ENCODE data around the gene PARP9.

The PARP9 gene

GRCh38 chr3:122555275-122556071, 8.6 kb downstream of the PARP9 start:
- Histone ChIP-seq H3K9me3 (ENCODE audit: control insufficient read depth, low read length) (no peaks in the 10 kb centered on the region), H3K4me3 (ENCODE audit: extremely low read depth, insufficient read depth, low read length, poor library complexity, severe bottlenecking) (no peak overlapping the region), H3K36me3 (ENCODE audit: control insufficient read depth, insufficient read depth, low read length) (no peaks in the 10 kb centered on the region), H3K4me1 (ENCODE audit: control insufficient read depth, insufficient read depth, low read length, poor library complexity, severe bottlenecking) (peaks cover 6% of the 10 kb centered on the region), H3K27ac (ENCODE audit: low read depth, low read length, severe bottlenecking) (peak overlapping the region; percentile 33)
- 79 to 82% methylated on average over 5 to 6 of the region's 6 CpGs for WGBS, 2 experiments (ENCODE audit: insufficient coverage in 2 of 2)

- WGBS, 2 experiments (ENCODE audit: insufficient coverage in 2 of 2): 60% methylated on average over 1 of the region's 3 CpGs; no CpG with 5 or more reads in 1 of the 2 experiments
- H3K9me3 ChIP-seq (ENCODE audit: control insufficient read depth, low read length): no peaks in the 10 kb centered on the region
- no peaks in the 10 kb centered on the region for H3K36me3 ChIP-seq (ENCODE audit: control insufficient read depth, insufficient read depth, low read length)
Observed at GRCh38 chr3:122553171-122553570, 10.9 kb downstream of the PARP9 start.

GRCh38 chr3:122548619-122549018, 15.5 kb downstream of the PARP9 start:
- Histone ChIP-seq H3K4me3 (ENCODE audit: extremely low read depth, insufficient read depth, low read length, poor library complexity, severe bottlenecking) (no peak overlapping the region), H3K36me3 (ENCODE audit: control insufficient read depth, insufficient read depth, low read length) (no peaks in the 10 kb centered on the region), H3K27ac (ENCODE audit: low read depth, low read length, severe bottlenecking) (no peak overlapping the region), H3K9me3 (ENCODE audit: control insufficient read depth, low read length) (no peaks in the 10 kb centered on the region), H3K4me1 (ENCODE audit: control insufficient read depth, insufficient read depth, low read length, poor library complexity, severe bottlenecking) (no peaks in the 10 kb centered on the region)
- WGBS, 2 experiments (ENCODE audit: insufficient coverage in 2 of 2): no CpG with 5 or more reads among the region's 1 CpG

More at GRCh38 chr3:122553171-122553570, 10.9 kb downstream of the PARP9 start:
- Histone ChIP-seq H3K27ac (ENCODE audit: low read depth, low read length, severe bottlenecking) (no peak overlapping the region), H3K4me3 (ENCODE audit: extremely low read depth, insufficient read depth, low read length, poor library complexity, severe bottlenecking) (no peak overlapping the region), H3K4me1 (ENCODE audit: control insufficient read depth, insufficient read depth, low read length, poor library complexity, severe bottlenecking) (peaks cover 4% of the 10 kb centered on the region)

GRCh38 chr3:122548076-122548475, 16.0 kb downstream of the PARP9 start:
- no peak overlapping the region for H3K4me3 ChIP-seq (ENCODE audit: extremely low read depth, insufficient read depth, low read length, poor library complexity, severe bottlenecking)
- no peak overlapping the region for H3K27ac ChIP-seq (ENCODE audit: low read depth, low read length, severe bottlenecking)
- 86 to 100% methylated on average over 1 to 3 of the region's 3 CpGs for WGBS, 2 experiments (ENCODE audit: insufficient coverage in 2 of 2)
- H3K36me3 ChIP-seq (ENCODE audit: control insufficient read depth, insufficient read depth, low read length): no peaks in the 10 kb centered on the region
- no peaks in the 10 kb centered on the region for H3K9me3 ChIP-seq (ENCODE audit: control insufficient read depth, low read length)
- no peaks in the 10 kb centered on the region for H3K4me1 ChIP-seq (ENCODE audit: control insufficient read depth, insufficient read depth, low read length, poor library complexity, severe bottlenecking)

- Histone ChIP-seq H3K9me3 (ENCODE audit: control insufficient read depth, low read length) (no peaks in the 10 kb centered on the region), H3K27ac (ENCODE audit: low read depth, low read length, severe bottlenecking) (no peak overlapping the region), H3K36me3 (ENCODE audit: control insufficient read depth, insufficient read depth, low read length) (no peaks in the 10 kb centered on the region), H3K4me3 (ENCODE audit: extremely low read depth, insufficient read depth, low read length, poor library complexity, severe bottlenecking) (no peak overlapping the region), H3K4me1 (ENCODE audit: control insufficient read depth, insufficient read depth, low read length, poor library complexity, severe bottlenecking) (no peaks in the 10 kb centered on the region)
- 100% methylated on average over 2 of the region's 5 CpGs for WGBS, 2 experiments (ENCODE audit: insufficient coverage in 2 of 2)
Observed at GRCh38 chr3:122546151-122546550, 17.9 kb downstream of the PARP9 start.

GRCh38 chr3:122538956-122539490, 25.1 kb downstream of the PARP9 start:
- peaks cover under 1% of the 10 kb centered on the region for H3K4me1 ChIP-seq (ENCODE audit: control insufficient read depth, insufficient read depth, low read length, poor library complexity, severe bottlenecking)
- H3K27ac ChIP-seq (ENCODE audit: low read depth, low read length, severe bottlenecking): no peak overlapping the region
- WGBS, 2 experiments (ENCODE audit: insufficient coverage in 2 of 2): 87 to 90% methylated on average over 5 to 6 of the region's 7 CpGs
- no peaks in the 10 kb centered on the region for H3K36me3 ChIP-seq (ENCODE audit: control insufficient read depth, insufficient read depth, low read length)
- H3K9me3 ChIP-seq (ENCODE audit: control insufficient read depth, low read length): no peaks in the 10 kb centered on the region
- H3K4me3 ChIP-seq (ENCODE audit: extremely low read depth, insufficient read depth, low read length, poor library complexity, severe bottlenecking): no peak overlapping the region

- Histone ChIP-seq H3K4me3 (ENCODE audit: extremely low read depth, insufficient read depth, low read length, poor library complexity, severe bottlenecking) (no peak overlapping the region), H3K27ac (ENCODE audit: low read depth, low read length, severe bottlenecking) (no peak overlapping the region), H3K9me3 (ENCODE audit: control insufficient read depth, low read length) (no peaks in the 10 kb centered on the region), H3K4me1 (ENCODE audit: control insufficient read depth, insufficient read depth, low read length, poor library complexity, severe bottlenecking) (peaks cover 6% of the 10 kb centered on the region), H3K36me3 (ENCODE audit: control insufficient read depth, insufficient read depth, low read length) (no peaks in the 10 kb centered on the region)
- 42 to 53% methylated on average over 3 of the region's 3 CpGs for WGBS, 2 experiments (ENCODE audit: insufficient coverage in 2 of 2)
Observed at GRCh38 chr3:122536632-122537001, 27.5 kb downstream of the PARP9 start.

- Histone ChIP-seq H3K9me3 (ENCODE audit: control insufficient read depth, low read length) (no peaks in the 10 kb centered on the region), H3K4me3 (ENCODE audit: extremely low read depth, insufficient read depth, low read length, poor library complexity, severe bottlenecking) (no peak overlapping the region), H3K27ac (ENCODE audit: low read depth, low read length, severe bottlenecking) (no peak overlapping the region), H3K36me3 (ENCODE audit: control insufficient read depth, insufficient read depth, low read length) (no peaks in the 10 kb centered on the region), H3K4me1 (ENCODE audit: control insufficient read depth, insufficient read depth, low read length, poor library complexity, severe bottlenecking) (peaks cover 6% of the 10 kb centered on the region)
- WGBS, 2 experiments (ENCODE audit: insufficient coverage in 2 of 2): 59 to 60% methylated on average over 5 of the region's 6 CpGs
Observed at GRCh38 chr3:122535964-122536631, 28.0 kb downstream of the PARP9 start.

GRCh38 chr3:122533931-122534334, 30.2 kb downstream of the PARP9 start:
- WGBS, 2 experiments (ENCODE audit: insufficient coverage in 2 of 2): 100% methylated on average over 1 of the region's 1 CpG
- Histone ChIP-seq H3K36me3 (ENCODE audit: control insufficient read depth, insufficient read depth, low read length) (no peaks in the 10 kb centered on the region), H3K9me3 (ENCODE audit: control insufficient read depth, low read length) (no peaks in the 10 kb centered on the region), H3K27ac (ENCODE audit: low read depth, low read length, severe bottlenecking) (no peak overlapping the region), H3K4me3 (ENCODE audit: extremely low read depth, insufficient read depth, low read length, poor library complexity, severe bottlenecking) (no peak overlapping the region), H3K4me1 (ENCODE audit: control insufficient read depth, insufficient read depth, low read length, poor library complexity, severe bottlenecking) (peaks cover 6% of the 10 kb centered on the region)

GRCh38 chr3:122533480-122533879, 30.6 kb downstream of the PARP9 start:
- Histone ChIP-seq H3K9me3 (ENCODE audit: control insufficient read depth, low read length) (no peaks in the 10 kb centered on the region), H3K27ac (ENCODE audit: low read depth, low read length, severe bottlenecking) (no peak overlapping the region), H3K4me3 (ENCODE audit: extremely low read depth, insufficient read depth, low read length, poor library complexity, severe bottlenecking) (no peak overlapping the region), H3K36me3 (ENCODE audit: control insufficient read depth, insufficient read depth, low read length) (no peaks in the 10 kb centered on the region), H3K4me1 (ENCODE audit: control insufficient read depth, insufficient read depth, low read length, poor library complexity, severe bottlenecking) (peaks cover 6% of the 10 kb centered on the region)
- WGBS, 2 experiments (ENCODE audit: insufficient coverage in 2 of 2): 83% methylated on average over 1 of the region's 2 CpGs; no CpG with 5 or more reads in 1 of the 2 experiments

GRCh38 chr3:122530164-122530563, 33.9 kb downstream of the PARP9 start:
- peaks cover 6% of the 10 kb centered on the region for H3K4me1 ChIP-seq (ENCODE audit: control insufficient read depth, insufficient read depth, low read length, poor library complexity, severe bottlenecking)
- no peak overlapping the region for H3K27ac ChIP-seq (ENCODE audit: low read depth, low read length, severe bottlenecking)
- no peaks in the 10 kb centered on the region for H3K9me3 ChIP-seq (ENCODE audit: control insufficient read depth, low read length)
- 100% methylated on average over 1 of the region's 2 CpGs for WGBS, 2 experiments (ENCODE audit: insufficient coverage in 2 of 2)
- no peak overlapping the region for H3K4me3 ChIP-seq (ENCODE audit: extremely low read depth, insufficient read depth, low read length, poor library complexity, severe bottlenecking)
- H3K36me3 ChIP-seq (ENCODE audit: control insufficient read depth, insufficient read depth, low read length): no peaks in the 10 kb centered on the region

All from mesodermal cell (in vitro differentiated cells).